Measurements from ENCODE around the gene KCNQ1. TPM values are rescaled to one million over a fixed set of nuclear protein-coding genes. Genes with fewer than 3 reads are reported as not detected.

The KCNQ1 gene
- total RNA-seq, 1 experiment from 2014 or later, result 2.3 TPM

GRCh38 chr11:2813968-2814367 lies 369.2 kb downstream of the KCNQ1 start:
- Histone ChIP-seq H4K20me1 (ENCODE audit: control insufficient read depth, insufficient read depth, insufficient read length) (no peaks in the 10 kb centered on the region), H3K23me2 (ENCODE audit: insufficient read length, low read depth, low read length, poor library complexity, severe bottlenecking) (peaks cover 2% of the 10 kb centered on the region), H3K27ac (ENCODE audit: insufficient read length, low read depth, low read length) (no peak overlapping the region), H2BK15ac (ENCODE audit: low read depth, low read length) (no peak overlapping the region), H3K4ac (ENCODE audit: low read depth, low read length) (no peak overlapping the region), H2AFZ (ENCODE audit: low read length) (no peak overlapping the region), H2BK5ac (ENCODE audit: insufficient read length, low read length) (no peak overlapping the region), H3K79me2 (ENCODE audit: insufficient read depth, low read length) (no peaks in the 10 kb centered on the region), H4K91ac (ENCODE audit: insufficient read length, low read depth, low read length) (no peak overlapping the region), H2BK12ac (ENCODE audit: insufficient read length, low read depth, low read length) (no peak overlapping the region), H3K9ac (ENCODE audit: extremely low read depth, insufficient read length, low read length) (no peak overlapping the region), H3K56ac (ENCODE audit: insufficient read length, low read depth, low read length) (no peak overlapping the region), H2BK120ac (ENCODE audit: low read depth, low read length, poor library complexity, severe bottlenecking) (no peak overlapping the region), H2BK20ac (ENCODE audit: low read depth, low read length, poor library complexity, severe bottlenecking) (no peak overlapping the region), H3K4me1 (ENCODE audit: insufficient read depth, low read length) (no peaks in the 10 kb centered on the region), H3K27me3 (ENCODE audit: insufficient read depth, low read length) (peaks cover 3% of the 10 kb centered on the region; the same call in 1 of the 2 replicates), H3K9me3 (ENCODE audit: control insufficient read depth, low read depth, low read length) (no peaks in the 10 kb centered on the region), H4K5ac (ENCODE audit: insufficient read length, low read depth, low read length) (no peak overlapping the region), H4K8ac (replicated peaks; ENCODE audit: insufficient read length, low read depth, low read length) (no peak overlapping the region), H3K14ac (ENCODE audit: insufficient read depth, low read length) (no peak overlapping the region), H3K4me2 (ENCODE audit: insufficient read depth, insufficient read length, low read length) (no peak overlapping the region), H3K18ac (ENCODE audit: insufficient read length, low read depth, low read length) (no peak overlapping the region), H3K79me1 (ENCODE audit: insufficient read depth, low read depth, low read length, poor library complexity, severe bottlenecking) (no peaks in the 10 kb centered on the region), H3K23ac (ENCODE audit: insufficient read length, low read depth, low read length) (no peak overlapping the region), H3T11ph (ENCODE audit: low read length) (no peak overlapping the region), H2AK5ac (ENCODE audit: insufficient read length, low read length) (no peak overlapping the region)
- H3K36me3 Mint-ChIP-seq (ENCODE audit: insufficient read depth in 1 of 3, low read depth in 3 of 3), result peaks cover 0 to 8% (median 3%) of the 10 kb centered on the region in 3 experiments; a peak in 4 of 7 replicates
- no peak overlapping the region for H3K4me3 Mint-ChIP-seq
- 100% methylated on average over 1 of the region's 1 CpG for WGBS (ENCODE audit: extremely low coverage, insufficient read length, low lambda C conversion rate)
- no peak for DNase-seq
- peaks cover 13 to 26% of the 10 kb centered on the region in 2 experiments for H3K4me1 Mint-ChIP-seq
- no peak overlapping the region for H3K27ac Mint-ChIP-seq
- peaks cover 100% of the 10 kb centered on the region for H3K27me3 Mint-ChIP-seq (ENCODE audit: low read depth)
- peaks cover 15 to 18% of the 10 kb centered on the region in 2 experiments for H3K9me3 Mint-ChIP-seq
- TF ChIP-seq CTCF (conservative IDR thresholded peaks at IDR 0.05), result no peak

Data from H9 (cell line).